Measurements from ENCODE around the gene CLK3.
A peak's percentile ranks its signal among the peaks of the same experiment; 100 is the strongest.
"Not testable (repeated sequence)": the region's sequence is repeated elsewhere in the genome, so short reads cannot be mapped to it uniquely, and the experiment has no call there.

CLK3 gene

GRCh38 chr15:74646480-74646879, 30.8 kb downstream of the CLK3 start:
- DNase-seq: no peak

GRCh38 chr15:74648051-74648842, 32.6 kb downstream of the CLK3 start:
- no peak for DNase-seq

- no peak for DNase-seq
These were observed 35.7 kb downstream of the CLK3 start for GRCh38 chr15:74651242-74651741.

- DNase-seq: peak; percentile 92
These were observed 37.9 kb downstream of the CLK3 start for GRCh38 chr15:74653426-74654102.

- no peak for DNase-seq
These were observed 39.8 kb downstream of the CLK3 start for GRCh38 chr15:74655424-74655823.

GRCh38 chr15:74656935-74657535, 41.4 kb downstream of the CLK3 start:
- no peak for DNase-seq

GRCh38 chr15:74657846-74658245, 42.2 kb downstream of the CLK3 start:
- peak; percentile 26 for DNase-seq

GRCh38 chr15:74661280-74661679, 45.6 kb downstream of the CLK3 start:
- DNase-seq: not testable (repeated sequence)

- no peak for DNase-seq
These were observed 46.6 kb downstream of the CLK3 start for GRCh38 chr15:74662064-74662860.

GRCh38 chr15:74663303-74664027, 47.8 kb downstream of the CLK3 start:
- DNase-seq: no peak

- no peak for DNase-seq
These were observed 48.5 kb downstream of the CLK3 start for GRCh38 chr15:74664028-74664616.

- DNase-seq: no peak
These were observed 49.0 kb downstream of the CLK3 start for GRCh38 chr15:74664670-74665069.

GRCh38 chr15:74667975-74668374, 52.3 kb downstream of the CLK3 start:
- DNase-seq: no peak

- DNase-seq: no peak
These were observed 54.0 kb downstream of the CLK3 start for GRCh38 chr15:74669627-74670026.

GRCh38 chr15:74674161-74674560, 58.5 kb downstream of the CLK3 start:
- DNase-seq: no peak

GRCh38 chr15:74676801-74677200, 61.2 kb downstream of the CLK3 start:
- no peak for DNase-seq

Measured in hematopoietic multipotent progenitor cell treated with erythropoietin and hydrocortisone succinate and interleukin-3 and kit ligand, for 8 days (in vitro differentiated cells).